PFSK-1 (cell line): ENCODE measurements around the gene PHPT1.

Experiments
- POLR2AphosphoS5 ChIP-seq: IDR thresholded peaks from 2 replicates; pipeline ENCODE4 v1.6.1; 2012; ENCODE audit warnings: low read depth, mild to moderate bottlenecking, control low read depth, low read length, moderate library complexity
- SIN3A ChIP-seq: IDR thresholded peaks from 2 replicates; pipeline ENCODE4 v1.6.1; 2012; ENCODE audit warnings: mild to moderate bottlenecking, low read length, moderate library complexity, borderline replicate concordance; ENCODE audit not compliant: insufficient read depth
- TAF1 ChIP-seq: IDR thresholded peaks from 2 replicates; pipeline ENCODE4 v1.6.1; 2012; ENCODE audit warnings: low read length, control low read depth, borderline replicate concordance; ENCODE audit not compliant: insufficient read depth
- TF ChIP-seq, protein P1 (sequence below), 2 experiments: IDR thresholded peaks; 2 replicates each; pipeline versions ENCODE4 v1.6.1 to v1.8.0; 2011 to 2012; ENCODE audit warnings: low read depth in 2 of 2, low read length in 2 of 2, control low read depth in 1 of 2, inconsistent platforms in 1 of 2, mild to moderate bottlenecking in 1 of 2, moderate library complexity in 1 of 2; ENCODE audit not compliant: insufficient read depth in 1 of 2

DNA sequence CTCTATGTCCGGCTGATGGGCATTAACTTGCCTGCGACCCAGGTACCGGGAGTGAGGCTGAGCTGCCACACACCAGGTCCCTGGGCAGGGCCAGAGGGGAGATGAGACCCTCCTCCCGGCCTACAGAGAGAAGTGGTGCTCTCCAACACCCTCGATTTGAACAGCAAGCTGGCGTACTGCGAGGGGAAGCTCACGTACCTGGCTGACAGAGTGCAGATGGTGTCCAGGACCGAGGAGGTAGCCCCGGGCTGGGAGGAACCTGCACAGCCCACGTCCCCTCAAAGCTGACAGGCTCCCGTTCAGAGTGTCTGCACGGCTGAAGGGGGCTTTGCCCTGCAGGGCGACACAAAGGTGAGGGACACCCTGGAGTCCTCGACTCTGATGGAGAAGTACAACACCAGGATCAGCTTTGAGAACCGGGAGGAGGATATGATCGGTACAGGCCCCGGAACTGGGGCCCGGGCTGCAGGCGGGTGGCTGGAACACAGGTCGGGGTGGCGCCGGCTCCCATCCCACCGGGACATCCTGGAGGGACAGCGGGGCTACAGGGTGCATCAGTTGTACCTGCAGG lies 42.5 kb upstream of the PHPT1 start:
- TF ChIP-seq POLR2AphosphoS5 (no peak), TAF1 (no peak), SIN3A (no peak)
- TF ChIP-seq, protein P1, sequence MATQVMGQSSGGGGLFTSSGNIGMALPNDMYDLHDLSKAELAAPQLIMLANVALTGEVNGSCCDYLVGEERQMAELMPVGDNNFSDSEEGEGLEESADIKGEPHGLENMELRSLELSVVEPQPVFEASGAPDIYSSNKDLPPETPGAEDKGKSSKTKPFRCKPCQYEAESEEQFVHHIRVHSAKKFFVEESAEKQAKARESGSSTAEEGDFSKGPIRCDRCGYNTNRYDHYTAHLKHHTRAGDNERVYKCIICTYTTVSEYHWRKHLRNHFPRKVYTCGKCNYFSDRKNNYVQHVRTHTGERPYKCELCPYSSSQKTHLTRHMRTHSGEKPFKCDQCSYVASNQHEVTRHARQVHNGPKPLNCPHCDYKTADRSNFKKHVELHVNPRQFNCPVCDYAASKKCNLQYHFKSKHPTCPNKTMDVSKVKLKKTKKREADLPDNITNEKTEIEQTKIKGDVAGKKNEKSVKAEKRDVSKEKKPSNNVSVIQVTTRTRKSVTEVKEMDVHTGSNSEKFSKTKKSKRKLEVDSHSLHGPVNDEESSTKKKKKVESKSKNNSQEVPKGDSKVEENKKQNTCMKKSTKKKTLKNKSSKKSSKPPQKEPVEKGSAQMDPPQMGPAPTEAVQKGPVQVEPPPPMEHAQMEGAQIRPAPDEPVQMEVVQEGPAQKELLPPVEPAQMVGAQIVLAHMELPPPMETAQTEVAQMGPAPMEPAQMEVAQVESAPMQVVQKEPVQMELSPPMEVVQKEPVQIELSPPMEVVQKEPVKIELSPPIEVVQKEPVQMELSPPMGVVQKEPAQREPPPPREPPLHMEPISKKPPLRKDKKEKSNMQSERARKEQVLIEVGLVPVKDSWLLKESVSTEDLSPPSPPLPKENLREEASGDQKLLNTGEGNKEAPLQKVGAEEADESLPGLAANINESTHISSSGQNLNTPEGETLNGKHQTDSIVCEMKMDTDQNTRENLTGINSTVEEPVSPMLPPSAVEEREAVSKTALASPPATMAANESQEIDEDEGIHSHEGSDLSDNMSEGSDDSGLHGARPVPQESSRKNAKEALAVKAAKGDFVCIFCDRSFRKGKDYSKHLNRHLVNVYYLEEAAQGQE (IDR thresholded peaks at IDR 0.05; ENCODE audit: insufficient read depth in 1 of 2, low read depth in 2 of 2, low read length in 2 of 2) = no peak
